C4-2B (cell line): ENCODE data around the gene ADAMTS6.

ENCODE experiments used
- H3K27ac ChIP-seq: fragments of 450-650 bp; 2 replicates; pipeline ENCODE4 v1.5.1; 2017
- ZFX ChIP-seq: fragments of 450-650 bp; IDR thresholded peaks from 2 replicates; pipeline ENCODE4 v1.6.1; 2017
- TF ChIP-seq, protein P1 (sequence below): fragments of 450-650 bp; conservative IDR thresholded peaks from 2 replicates; pipeline ENCODE4 v1.5.1; 2017; ENCODE audit warnings: mild to moderate bottlenecking

The ADAMTS6 gene

DNA sequence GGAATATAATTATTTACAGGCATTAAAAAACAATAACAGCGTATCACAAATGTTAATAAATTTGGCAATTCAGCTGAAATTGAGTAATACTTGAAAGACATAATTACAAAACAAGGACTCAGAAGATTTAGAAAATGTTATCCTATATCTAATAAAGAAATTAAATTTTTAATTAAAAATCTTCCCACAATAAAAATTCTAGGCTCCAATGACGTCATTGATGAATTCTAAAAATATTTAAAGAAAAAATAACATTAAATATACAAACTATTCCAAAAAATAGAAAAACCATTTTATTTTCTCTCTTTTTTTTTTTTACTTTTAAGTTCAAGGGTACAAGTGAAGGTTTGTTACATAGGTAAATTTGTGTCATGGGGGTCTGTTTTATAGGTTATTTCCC is 161.5 kb downstream of the ADAMTS6 start:
- TF ChIP-seq ZFX, result no peak
- TF ChIP-seq, protein P1, sequence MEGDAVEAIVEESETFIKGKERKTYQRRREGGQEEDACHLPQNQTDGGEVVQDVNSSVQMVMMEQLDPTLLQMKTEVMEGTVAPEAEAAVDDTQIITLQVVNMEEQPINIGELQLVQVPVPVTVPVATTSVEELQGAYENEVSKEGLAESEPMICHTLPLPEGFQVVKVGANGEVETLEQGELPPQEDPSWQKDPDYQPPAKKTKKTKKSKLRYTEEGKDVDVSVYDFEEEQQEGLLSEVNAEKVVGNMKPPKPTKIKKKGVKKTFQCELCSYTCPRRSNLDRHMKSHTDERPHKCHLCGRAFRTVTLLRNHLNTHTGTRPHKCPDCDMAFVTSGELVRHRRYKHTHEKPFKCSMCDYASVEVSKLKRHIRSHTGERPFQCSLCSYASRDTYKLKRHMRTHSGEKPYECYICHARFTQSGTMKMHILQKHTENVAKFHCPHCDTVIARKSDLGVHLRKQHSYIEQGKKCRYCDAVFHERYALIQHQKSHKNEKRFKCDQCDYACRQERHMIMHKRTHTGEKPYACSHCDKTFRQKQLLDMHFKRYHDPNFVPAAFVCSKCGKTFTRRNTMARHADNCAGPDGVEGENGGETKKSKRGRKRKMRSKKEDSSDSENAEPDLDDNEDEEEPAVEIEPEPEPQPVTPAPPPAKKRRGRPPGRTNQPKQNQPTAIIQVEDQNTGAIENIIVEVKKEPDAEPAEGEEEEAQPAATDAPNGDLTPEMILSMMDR, result no peak
- H3K27ac ChIP-seq, result no peak overlapping the region

DNA sequence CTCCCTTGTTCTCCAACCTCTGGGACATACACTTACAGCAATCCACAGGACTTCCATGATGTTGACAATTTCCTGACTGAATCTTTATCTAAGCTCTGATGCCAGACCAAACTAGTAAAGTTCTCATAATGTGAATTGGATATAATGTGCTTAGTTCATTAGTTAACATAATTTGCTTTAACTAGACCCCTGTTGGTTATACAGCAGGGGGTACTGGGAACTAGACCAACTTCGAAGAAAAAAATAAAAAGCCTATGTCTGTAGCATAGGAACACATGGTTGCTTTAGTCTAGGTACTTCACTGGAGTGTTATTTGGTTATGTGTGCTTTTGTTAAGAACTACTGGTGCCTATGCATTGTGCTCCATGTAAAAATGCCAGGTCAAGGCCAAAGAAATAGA is 173.8 kb downstream of the ADAMTS6 start:
- TF ChIP-seq, protein P1, result no peak
- TF ChIP-seq ZFX, result no peak
- H3K27ac ChIP-seq, result no peak overlapping the region

DNA sequence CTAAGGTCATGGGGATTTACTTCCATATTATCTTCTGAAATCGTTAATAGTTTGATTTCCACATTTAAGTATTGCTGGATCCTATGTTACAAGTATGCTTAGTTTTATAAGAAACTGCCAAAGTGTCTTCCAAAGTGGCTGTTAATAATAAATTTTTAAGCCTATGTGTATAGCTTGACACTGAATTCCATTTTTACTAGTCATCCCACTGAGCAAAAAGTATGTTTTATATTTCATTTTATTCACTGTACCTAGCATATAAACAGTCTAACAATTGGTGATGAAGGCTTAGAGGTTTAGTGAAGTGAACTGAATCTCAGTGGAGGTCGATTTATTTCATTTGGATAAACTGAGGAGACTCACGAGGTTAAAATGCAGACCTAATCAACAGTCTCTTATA is 174.6 kb downstream of the ADAMTS6 start:
- no peak overlapping the region for H3K27ac ChIP-seq
- no peak for TF ChIP-seq ZFX
- TF ChIP-seq, protein P1, result no peak

DNA sequence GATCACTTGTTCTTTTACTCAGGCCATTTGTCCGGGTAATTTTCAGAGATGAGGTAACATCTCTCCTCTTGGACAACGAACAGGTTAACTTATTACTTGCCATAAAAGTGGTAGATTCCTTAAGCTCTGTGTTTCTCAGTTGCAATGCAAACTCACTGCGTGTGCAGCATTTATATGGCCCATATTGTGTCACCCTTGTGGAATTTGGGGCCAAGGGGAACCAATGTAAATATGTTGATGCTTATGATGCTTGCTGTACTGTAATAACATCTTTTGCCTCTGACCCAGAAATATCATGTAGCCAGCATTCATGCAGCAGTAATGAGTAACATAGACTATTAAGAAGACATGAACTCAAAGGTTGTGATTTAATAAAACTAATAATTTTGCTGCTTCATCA is 175.8 kb downstream of the ADAMTS6 start:
- TF ChIP-seq, protein P1, result no peak
- TF ChIP-seq ZFX, result no peak

DNA sequence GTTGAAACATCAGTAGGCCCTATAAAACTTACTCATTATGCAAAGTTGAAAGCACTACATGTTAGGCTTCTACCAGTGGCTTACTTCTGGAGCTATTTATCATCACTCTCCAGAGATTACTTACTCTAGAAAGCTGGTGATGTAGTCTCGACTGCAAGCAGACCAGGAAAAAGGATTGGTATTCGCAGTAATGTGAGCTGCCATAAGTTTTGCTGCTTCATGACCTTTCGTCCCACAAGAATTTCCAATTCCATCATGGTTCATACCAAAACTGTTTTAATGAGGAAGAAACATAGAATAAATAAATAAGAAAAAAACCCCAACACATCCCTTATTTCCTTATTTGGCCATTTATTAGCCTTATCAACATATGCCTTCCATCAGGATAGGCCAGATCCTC is 181.9 kb downstream of the ADAMTS6 start:
- TF ChIP-seq ZFX, result no peak
- TF ChIP-seq, protein P1, result no peak
- no peak overlapping the region for H3K27ac ChIP-seq

More for the DNA sequence above, 175.8 kb downstream of the ADAMTS6 start:
- no peak overlapping the region for H3K27ac ChIP-seq

DNA sequence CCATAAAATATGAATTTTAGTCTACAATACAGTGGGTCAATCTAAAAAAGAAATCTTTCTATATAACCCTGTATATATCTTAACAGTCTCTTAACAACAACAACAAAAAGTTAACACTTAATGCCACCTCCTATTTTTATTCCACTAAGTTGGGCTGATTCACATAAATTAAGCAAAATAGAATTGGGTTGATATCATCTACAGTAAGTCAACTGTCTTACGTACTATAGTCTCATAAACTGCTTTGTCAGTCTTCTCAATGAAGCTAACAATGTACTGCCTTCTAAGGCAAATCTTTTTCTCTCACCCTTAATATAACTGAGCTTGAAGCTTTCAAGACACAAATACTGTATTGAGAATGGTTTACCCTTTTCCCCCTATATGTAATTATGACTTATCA is 185.7 kb downstream of the ADAMTS6 start:
- no peak overlapping the region for H3K27ac ChIP-seq
- no peak for TF ChIP-seq ZFX
- TF ChIP-seq, protein P1, result no peak

DNA sequence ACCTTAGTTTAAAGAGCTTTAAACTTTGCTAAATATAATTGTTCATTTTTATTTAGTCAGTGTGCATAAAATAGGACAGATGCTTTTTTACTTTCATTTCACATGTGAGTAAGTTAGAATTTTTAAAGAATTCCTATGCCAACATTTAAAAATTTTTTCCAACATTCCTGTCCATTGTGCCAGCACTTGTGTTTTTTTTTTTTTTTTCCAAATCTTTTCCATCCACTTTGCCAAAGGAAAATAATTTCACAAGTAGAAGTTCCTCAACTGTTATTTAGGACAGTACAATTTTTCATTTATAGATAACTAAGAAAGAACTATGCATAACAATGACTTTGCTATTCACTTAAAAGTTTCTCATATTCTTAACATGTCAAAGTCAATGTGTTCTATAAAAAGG is 189.5 kb downstream of the ADAMTS6 start:
- no peak overlapping the region for H3K27ac ChIP-seq
- TF ChIP-seq, protein P1, result no peak
- TF ChIP-seq ZFX, result no peak
